Measurements from ENCODE around the gene PSMB1.

GRCh38 chr6:170523256-170524171 is 29.6 kb downstream of the PSMB1 start:
- TF ChIP-seq GATA3 (IDR thresholded peaks at IDR 0.05; ENCODE audit: low read depth, low read length): no peak
- TF ChIP-seq GATA2 (IDR thresholded peaks at IDR 0.05; ENCODE audit: low read depth, low read length): no peak
